ENCODE data around the gene COX11.

COX11 gene

DNA sequence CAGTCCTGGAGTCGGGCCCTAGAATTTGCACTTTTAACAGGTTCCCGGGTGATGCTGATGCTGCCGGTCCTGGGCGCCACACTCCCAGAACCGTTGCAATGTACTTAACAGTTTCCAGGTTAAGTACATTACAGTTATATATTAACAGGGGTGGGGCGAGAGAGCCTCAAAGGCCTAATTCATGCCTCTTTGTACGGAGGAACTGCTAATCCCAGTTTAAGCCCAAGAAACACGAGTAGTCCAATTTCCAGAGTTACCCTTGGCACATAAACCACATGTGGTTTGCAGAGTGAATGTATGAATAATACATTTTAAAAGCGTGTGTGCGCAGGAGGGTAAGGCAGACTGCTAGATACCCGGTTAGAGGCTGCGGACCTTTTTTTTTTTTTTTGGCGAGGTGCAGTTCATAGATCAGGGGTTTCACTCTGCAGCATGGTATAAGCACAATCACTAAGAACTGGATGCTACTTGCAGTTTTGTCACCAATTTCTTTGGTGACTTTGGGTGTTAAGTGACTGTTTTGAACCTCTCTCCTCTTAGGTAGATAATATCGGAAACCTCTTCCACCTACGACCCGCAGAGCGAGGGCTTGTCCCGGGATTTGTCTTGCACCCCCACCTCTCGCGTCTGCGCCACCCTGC lies 713 bp downstream of the COX11 start:
- peak in 2 of 5 donors; percentile 13 to 17 for DNase-seq

- DNase-seq, result no peak
These were observed 11.7 kb downstream of the COX11 start for GRCh38 chr17:54956791-54957190.

- DNase-seq, result no peak
These were observed 17.2 kb downstream of the COX11 start for GRCh38 chr17:54951286-54951685.

- no peak for DNase-seq
These were observed 18.3 kb downstream of the COX11 start for GRCh38 chr17:54950116-54950515.

- DNase-seq, result no peak
These were observed 20.1 kb downstream of the COX11 start for GRCh38 chr17:54948380-54948779.

- no peak for DNase-seq
These were observed 21.1 kb downstream of the COX11 start for GRCh38 chr17:54947396-54947795.

- DNase-seq, result no peak
These were observed 22.8 kb downstream of the COX11 start for GRCh38 chr17:54945671-54946070.

- DNase-seq, result no peak
These were observed 23.2 kb downstream of the COX11 start for GRCh38 chr17:54945231-54945630.

GRCh38 chr17:54944796-54945195 lies 23.7 kb downstream of the COX11 start:
- DNase-seq, result no peak

- no peak for DNase-seq
These were observed 27.2 kb downstream of the COX11 start for GRCh38 chr17:54941285-54941684.

- DNase-seq, result no peak
These were observed 31.0 kb downstream of the COX11 start for GRCh38 chr17:54937426-54937825.

DNA sequence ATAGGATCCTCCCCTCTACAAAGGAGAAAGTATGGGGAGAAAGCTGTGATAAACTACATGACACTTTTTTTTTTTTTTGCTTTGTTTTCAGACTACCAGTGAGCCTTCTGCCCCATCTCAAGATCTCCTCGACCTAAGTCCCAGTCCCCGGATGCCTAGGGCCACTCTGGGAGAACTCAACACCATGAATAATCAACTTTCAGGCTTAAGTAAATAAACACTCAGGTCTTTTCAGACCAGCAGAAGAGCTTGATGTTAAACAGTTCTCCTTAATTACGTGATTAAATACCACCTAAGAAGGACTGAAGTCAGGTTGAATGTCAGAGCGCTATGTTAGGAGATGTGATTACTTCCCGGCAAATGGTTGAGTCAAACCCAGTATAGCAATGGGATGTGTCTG lies 31.4 kb downstream of the COX11 start:
- DNase-seq, result no peak

DNA sequence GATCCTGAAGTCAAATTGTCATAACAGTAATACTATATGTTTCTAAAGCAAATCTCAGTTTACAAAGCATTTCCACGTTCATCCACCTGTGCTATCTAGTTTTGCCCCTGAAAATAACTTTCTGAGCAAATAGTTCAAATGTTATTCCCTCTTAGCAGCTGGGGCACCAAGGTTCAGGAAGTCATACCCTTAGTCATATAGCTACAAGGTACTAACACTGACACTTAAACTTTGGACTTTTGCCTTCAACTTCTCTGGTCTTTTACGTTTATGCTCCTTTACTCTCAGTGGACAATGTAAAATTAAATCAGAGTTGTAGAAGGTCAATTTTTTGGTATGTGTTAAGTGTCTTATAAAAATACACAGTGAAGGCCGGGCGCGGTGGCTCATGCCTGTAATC lies 33.0 kb downstream of the COX11 start:
- no peak for DNase-seq

- DNase-seq, result no peak
These were observed 34.5 kb downstream of the COX11 start for GRCh38 chr17:54933921-54934320.

GRCh38 chr17:54932711-54933110 lies 35.7 kb downstream of the COX11 start:
- DNase-seq, result no peak

GRCh38 chr17:54927525-54927924 lies 40.9 kb downstream of the COX11 start:
- DNase-seq, result no peak

DNA sequence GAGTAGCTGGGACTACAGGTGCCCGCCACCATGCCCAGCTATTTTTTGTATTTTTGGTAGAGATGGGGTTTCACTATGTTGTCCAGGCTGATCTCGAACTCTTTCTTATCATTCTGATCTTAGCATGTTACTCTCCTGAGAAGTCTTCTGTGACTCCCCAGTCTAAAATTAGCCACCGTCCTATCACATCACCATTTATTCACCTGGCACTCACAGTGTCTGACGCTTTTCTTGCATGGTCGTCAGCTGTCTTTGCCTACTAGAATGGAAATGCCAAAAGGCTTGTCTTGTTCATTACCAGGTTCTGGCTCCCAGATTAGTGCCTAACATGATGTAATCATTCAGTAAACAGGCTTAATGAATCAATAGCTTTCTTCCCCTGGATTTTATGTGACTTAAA lies 44.0 kb downstream of the COX11 start:
- DNase-seq, result no peak

GRCh38 chr17:54920819-54921218 lies 47.6 kb downstream of the COX11 start:
- DNase-seq, result no peak

DNA sequence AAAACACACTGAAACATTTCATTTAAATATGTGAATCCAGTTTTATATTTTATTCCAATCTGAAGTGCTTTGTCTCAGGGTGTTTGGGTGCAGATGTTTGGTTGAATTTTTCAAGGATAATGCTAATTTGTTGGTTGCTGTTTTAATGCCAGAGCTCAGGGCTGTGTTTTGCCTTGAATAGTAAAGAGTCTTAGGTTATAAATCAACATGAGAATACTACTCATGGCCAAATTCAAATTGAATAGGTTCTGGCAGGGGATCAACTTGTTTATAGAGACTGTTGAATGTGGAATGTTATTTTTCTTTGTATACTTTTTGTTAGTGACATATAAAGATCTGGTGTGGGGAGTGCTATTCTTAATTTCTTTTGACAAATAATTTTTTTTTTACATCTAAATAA lies 49.0 kb downstream of the COX11 start:
- DNase-seq, result no peak

GRCh38 chr17:54916721-54917120 lies 51.7 kb downstream of the COX11 start:
- no peak for DNase-seq

Data from T-helper 1 cell (primary cell).